Neutrophil (primary cell): Measurements from ENCODE around the gene HAL.
A peak's percentile ranks its signal among the peaks of the same experiment; 100 is the strongest.

Source experiments
- H3K27ac ChIP-seq: fragments of 200-600 bp; sonication (generic); 2 replicates; pipeline ENCODE4 v1.5.1; 2016; ENCODE audit warnings: mild to moderate bottlenecking, moderate library complexity
- H3K27me3 ChIP-seq: fragments of 200-600 bp; sonication (generic); 2 replicates; pipeline ENCODE4 v1.6.0; 2016; ENCODE audit warnings: mild to moderate bottlenecking
- H3K36me3 ChIP-seq: fragments of 200-600 bp; sonication (generic); 2 replicates; pipeline ENCODE4 v1.5.1; 2017
- H3K4me1 ChIP-seq, 2 experiments: fragments of 200-600 bp in 1 of 2; sonication (generic) in 1 of 2; 1 replicate in 1 of 2; 2 replicates in 1 of 2; pipeline versions ENCODE4 v1.5.1 to v1.6.1; 2013 to 2016; ENCODE audit warnings: low read depth in 1 of 2, low read length in 1 of 2, mild to moderate bottlenecking in 1 of 2, moderate library complexity in 1 of 2; ENCODE audit not compliant: control insufficient read depth in 1 of 2, insufficient read depth in 1 of 2
- H3K4me3 ChIP-seq, 2 experiments: fragments of 200-600 bp in 1 of 2; sonication (generic) in 1 of 2; 1 replicate in 1 of 2; 2 replicates in 1 of 2; pipeline ENCODE4 v1.5.1; 2013 to 2016; ENCODE audit warnings: low read depth in 1 of 2, low read length in 1 of 2, mild to moderate bottlenecking in 1 of 2, moderate library complexity in 1 of 2
- H3K9me3 ChIP-seq: fragments of 200-600 bp; sonication (generic); 2 replicates; pipeline ENCODE4 v1.5.1; 2016
- TF ChIP-seq, protein P1 (sequence below): fragments of 200-600 bp; sonication (generic); IDR thresholded peaks from 2 replicates; pipeline ENCODE4 v1.5.1; 2016; ENCODE audit warnings: antibody characterized with exemption

Gene HAL

DNA sequence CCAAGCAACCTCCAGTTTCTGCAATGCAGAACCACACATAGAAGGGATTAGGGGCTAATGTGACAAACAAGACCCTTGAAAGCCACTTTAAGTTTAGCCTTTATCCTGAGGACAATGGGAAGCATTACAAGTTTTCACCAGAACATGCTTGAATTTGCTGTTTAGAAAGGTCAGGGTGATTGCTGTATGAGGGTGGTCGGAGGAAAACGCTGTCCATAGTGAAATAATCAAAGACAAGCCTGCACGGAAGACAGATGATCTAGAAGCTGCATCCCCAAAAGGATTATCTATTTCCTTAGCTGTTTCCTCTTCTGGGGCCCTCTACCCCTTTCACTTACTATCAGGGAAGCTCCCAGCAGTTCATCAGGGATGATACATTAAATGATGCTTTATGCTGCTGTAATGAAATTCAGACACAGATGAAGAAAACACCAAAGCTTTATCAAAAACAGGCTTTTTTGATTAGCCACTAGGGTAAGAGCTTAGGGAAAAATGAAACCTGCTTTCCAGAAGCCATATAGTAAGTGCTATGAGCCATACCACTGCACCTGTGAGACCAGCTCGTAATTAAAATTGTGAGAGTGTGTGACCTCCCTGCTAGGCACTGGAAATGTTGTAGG lies 6.5 kb downstream of the HAL start:
- no peak overlapping the region for H3K4me3 ChIP-seq
- peak overlapping the region; percentile 7 for H3K27ac ChIP-seq
- TF ChIP-seq, protein P1, sequence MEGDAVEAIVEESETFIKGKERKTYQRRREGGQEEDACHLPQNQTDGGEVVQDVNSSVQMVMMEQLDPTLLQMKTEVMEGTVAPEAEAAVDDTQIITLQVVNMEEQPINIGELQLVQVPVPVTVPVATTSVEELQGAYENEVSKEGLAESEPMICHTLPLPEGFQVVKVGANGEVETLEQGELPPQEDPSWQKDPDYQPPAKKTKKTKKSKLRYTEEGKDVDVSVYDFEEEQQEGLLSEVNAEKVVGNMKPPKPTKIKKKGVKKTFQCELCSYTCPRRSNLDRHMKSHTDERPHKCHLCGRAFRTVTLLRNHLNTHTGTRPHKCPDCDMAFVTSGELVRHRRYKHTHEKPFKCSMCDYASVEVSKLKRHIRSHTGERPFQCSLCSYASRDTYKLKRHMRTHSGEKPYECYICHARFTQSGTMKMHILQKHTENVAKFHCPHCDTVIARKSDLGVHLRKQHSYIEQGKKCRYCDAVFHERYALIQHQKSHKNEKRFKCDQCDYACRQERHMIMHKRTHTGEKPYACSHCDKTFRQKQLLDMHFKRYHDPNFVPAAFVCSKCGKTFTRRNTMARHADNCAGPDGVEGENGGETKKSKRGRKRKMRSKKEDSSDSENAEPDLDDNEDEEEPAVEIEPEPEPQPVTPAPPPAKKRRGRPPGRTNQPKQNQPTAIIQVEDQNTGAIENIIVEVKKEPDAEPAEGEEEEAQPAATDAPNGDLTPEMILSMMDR = no peak
- H3K4me1 ChIP-seq = peaks cover 7 to 8% of the 10 kb centered on the region in 2 experiments
- H3K9me3 ChIP-seq = no peaks in the 10 kb centered on the region
- H3K27me3 ChIP-seq = no peaks in the 10 kb centered on the region
- peaks cover 97% of the 10 kb centered on the region for H3K36me3 ChIP-seq

DNA sequence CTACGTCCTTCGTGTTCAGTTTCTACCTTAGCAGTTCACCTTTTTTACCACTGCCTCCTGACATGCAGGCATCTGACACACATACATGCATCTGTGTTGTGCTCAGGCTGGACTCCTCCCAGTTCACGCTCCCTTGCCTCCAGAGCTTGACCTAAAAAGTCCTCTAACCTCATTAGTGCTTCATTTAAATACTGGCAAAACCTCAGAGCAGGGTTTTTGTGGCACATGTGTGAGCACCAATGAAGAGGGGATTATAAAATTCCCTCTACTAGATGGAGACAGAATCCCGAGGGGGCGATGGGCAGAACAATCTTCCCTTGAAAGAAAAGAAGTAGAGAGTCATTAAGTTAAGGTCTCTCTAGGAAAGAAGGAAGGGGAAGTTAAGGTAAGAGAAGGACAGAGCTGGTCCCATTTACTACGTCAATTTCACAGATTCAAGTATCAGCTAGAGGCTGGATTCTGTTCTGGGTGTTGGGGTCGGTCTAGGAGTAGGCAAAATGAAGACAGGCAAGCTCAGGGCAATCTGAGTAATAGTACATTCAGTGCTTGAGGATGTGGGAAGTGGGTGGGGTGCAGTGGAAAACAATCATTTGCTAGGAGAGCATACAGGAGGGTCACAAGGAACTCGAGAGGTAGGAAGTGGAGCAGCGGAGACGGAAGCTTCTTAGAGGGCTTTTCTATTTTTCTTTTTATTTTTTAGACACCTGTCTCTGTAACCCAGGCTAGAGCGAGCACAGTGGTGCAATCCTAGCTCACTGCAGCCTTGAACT lies 7.5 kb downstream of the HAL start:
- Histone ChIP-seq H3K4me3 (no peak overlapping the region), H3K4me1 (no peaks in the 10 kb centered on the region), H3K27ac (no peak overlapping the region), H3K36me3 (peaks cover 97% of the 10 kb centered on the region), H3K9me3 (no peaks in the 10 kb centered on the region), H3K27me3 (no peaks in the 10 kb centered on the region)
- TF ChIP-seq, protein P1 = no peak

DNA sequence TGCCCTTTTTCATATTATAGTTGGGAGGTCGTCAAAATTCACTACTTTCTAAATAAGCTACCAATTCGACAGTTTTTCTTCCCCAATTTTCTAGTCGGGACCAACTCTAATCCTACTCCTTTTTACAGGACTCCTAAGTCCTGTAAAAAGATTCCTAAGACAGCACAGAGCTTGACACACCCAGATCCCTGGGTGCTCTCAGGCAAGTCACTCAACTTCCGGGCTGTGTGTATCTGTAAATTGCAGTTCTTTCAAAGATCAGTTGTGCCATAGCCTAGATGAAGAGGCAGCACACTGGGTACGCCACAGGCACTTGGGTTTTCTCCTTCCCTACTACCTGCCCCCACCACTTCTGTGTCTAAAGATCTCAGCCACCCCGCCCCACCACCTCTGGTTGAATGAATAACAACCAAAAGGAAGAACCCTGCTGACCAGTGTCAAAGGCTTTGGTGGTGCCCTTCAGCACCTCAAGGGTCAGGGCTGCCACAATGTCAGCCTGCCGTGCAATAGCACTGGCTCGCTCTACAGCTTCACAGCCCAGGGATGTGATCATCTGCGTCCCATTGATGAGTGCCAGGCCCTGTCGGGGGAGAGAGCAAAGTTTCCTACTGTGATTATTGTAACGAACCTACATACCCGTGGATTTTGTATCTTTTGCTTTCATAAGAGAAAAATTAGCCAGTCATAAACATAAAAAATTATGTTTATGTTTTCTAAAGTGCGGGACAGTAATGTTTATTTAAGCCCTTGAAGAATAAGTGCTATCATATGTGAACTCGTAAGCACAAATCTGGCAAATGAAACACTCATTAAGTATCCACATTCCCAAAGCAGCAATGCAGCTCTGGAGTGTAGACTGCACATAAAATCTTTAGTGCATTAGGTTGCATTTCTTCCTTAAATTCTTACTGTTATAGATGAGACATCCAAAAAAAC lies 9.2 kb downstream of the HAL start:
- Histone ChIP-seq H3K4me3 (no peak overlapping the region), H3K27ac (no peak overlapping the region), H3K4me1 (no peaks in the 10 kb centered on the region), H3K27me3 (no peaks in the 10 kb centered on the region), H3K9me3 (no peaks in the 10 kb centered on the region), H3K36me3 (peaks cover 97% of the 10 kb centered on the region)
- TF ChIP-seq, protein P1 = no peak

DNA sequence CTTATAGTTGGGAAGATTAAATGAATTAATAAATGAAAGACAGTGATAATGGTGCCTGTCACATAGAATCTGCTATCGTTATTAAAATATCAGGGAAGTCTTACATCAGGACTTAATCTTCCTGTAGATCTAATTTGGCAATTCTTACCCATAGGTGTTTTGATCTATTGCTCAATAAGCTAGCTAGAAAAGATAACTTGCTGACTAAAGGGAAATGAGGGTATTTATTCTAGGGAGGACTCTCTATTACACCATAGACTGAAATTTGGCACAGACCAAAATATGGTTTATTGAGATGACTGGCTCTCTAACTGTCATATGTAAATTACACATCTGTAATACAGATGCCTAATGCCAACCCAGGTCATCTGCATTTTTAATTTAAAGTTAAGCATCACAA lies 11.5 kb downstream of the HAL start:
- no peaks in the 10 kb centered on the region for H3K4me1 ChIP-seq
- no peak overlapping the region for H3K27ac ChIP-seq
- no peak overlapping the region for H3K4me3 ChIP-seq
- TF ChIP-seq, protein P1 = no peak
- H3K36me3 ChIP-seq = peaks cover 99% of the 10 kb centered on the region
- no peaks in the 10 kb centered on the region for H3K27me3 ChIP-seq
- no peaks in the 10 kb centered on the region for H3K9me3 ChIP-seq

DNA sequence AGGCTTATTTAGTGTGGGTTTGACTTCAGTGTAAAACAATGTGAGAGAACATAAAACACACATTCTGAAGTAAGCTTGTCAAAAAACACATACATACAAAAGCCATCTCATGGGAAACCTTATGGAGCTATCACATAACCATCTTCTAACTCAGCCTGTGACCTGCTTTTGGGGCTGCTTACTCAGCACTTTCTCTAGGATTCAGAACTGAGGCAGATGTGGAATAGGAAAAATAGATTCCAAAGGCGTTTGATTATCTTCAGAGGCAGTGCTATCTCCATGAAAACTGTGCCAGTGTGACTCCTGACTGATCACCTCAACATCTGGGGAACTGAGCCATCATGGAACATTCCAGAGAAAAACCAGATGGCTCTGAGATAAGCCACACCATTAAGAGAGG lies 13.5 kb downstream of the HAL start:
- H3K9me3 ChIP-seq = no peaks in the 10 kb centered on the region
- TF ChIP-seq, protein P1 = no peak
- H3K36me3 ChIP-seq = peaks cover 99% of the 10 kb centered on the region
- no peaks in the 10 kb centered on the region for H3K27me3 ChIP-seq
- H3K4me1 ChIP-seq = no peaks in the 10 kb centered on the region
- H3K27ac ChIP-seq = no peak overlapping the region
- no peak overlapping the region for H3K4me3 ChIP-seq
